ENCODE results near the gene IL22RA1.

DNA sequence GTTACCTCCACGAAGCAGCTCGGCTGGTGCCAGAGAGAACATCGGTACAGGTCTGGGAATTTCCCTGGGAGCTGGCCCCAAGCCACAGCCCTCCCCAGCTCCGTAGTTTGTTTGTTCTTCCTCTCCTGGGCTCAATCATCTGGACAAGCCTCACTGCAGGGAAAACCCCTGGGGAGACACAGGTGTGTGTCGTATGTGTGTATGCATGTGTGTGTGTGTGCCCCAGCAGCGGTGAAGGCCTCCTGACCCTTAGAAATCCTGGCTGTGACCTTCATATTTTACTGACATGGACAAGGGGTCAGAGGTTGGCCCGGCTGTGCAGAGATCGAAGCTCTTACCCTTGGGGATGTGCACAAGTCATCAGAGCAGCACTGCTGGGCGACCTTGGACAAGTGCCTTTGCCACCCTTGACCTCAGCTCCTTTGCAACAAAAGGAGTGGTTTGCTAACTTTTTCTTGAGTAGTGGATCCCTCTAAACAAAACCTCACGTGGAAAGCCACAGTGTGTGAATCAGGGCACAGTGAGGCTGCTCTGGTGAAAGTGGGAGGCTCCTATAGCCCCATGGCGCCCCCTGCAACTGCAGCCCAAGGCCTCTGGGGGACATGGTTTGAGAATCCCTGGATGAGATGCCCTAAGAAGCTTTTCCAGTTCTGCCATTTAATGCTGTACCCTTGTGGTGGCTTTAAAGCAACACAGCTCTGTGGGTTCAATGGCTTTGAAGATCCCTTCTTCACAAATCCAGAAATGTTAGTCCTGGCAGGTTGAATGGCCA is 12.3 kb upstream of the IL22RA1 start:
- TF ChIP-seq, protein P1, sequence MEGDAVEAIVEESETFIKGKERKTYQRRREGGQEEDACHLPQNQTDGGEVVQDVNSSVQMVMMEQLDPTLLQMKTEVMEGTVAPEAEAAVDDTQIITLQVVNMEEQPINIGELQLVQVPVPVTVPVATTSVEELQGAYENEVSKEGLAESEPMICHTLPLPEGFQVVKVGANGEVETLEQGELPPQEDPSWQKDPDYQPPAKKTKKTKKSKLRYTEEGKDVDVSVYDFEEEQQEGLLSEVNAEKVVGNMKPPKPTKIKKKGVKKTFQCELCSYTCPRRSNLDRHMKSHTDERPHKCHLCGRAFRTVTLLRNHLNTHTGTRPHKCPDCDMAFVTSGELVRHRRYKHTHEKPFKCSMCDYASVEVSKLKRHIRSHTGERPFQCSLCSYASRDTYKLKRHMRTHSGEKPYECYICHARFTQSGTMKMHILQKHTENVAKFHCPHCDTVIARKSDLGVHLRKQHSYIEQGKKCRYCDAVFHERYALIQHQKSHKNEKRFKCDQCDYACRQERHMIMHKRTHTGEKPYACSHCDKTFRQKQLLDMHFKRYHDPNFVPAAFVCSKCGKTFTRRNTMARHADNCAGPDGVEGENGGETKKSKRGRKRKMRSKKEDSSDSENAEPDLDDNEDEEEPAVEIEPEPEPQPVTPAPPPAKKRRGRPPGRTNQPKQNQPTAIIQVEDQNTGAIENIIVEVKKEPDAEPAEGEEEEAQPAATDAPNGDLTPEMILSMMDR (conservative IDR thresholded peaks at IDR 0.05; ENCODE audit: low read depth, low read length) = peak; percentile 55
- TF ChIP-seq EZH2phosphoT487 (IDR thresholded peaks at IDR 0.05; ENCODE audit: borderline replicate concordance, low read length) = no peak

Data from PC-3 (cell line).